WERI-Rb-1 (cell line): ENCODE measurements around the gene FRMD4A.

Experiments used
- DNase-seq: peaks from one replicate; pipeline ENCODE4 v3.0.0-alpha.2; 2020
- H3K27ac ChIP-seq: fragments of 250-450 bp; sonication (Bioruptor Pico); 2 replicates; pipeline ENCODE4 v1.5.1; 2020; ENCODE audit warnings: mild to moderate bottlenecking, moderate library complexity
- H3K27me3 ChIP-seq: fragments of 250-450 bp; sonication (Bioruptor Pico); 2 replicates; pipeline ENCODE4 v1.5.1; 2021; ENCODE audit warnings: mild to moderate bottlenecking, low read depth, moderate library complexity; ENCODE audit not compliant: insufficient read depth, severe bottlenecking
- H3K36me3 ChIP-seq: fragments of 250-450 bp; sonication (Bioruptor Pico); 2 replicates; pipeline ENCODE4 v1.5.1; 2020; ENCODE audit warnings: mild to moderate bottlenecking, moderate library complexity
- H3K4me3 ChIP-seq: 2 replicates; pipeline ENCODE4 v1.5.1; 2011; ENCODE audit warnings: low read depth, mild to moderate bottlenecking, control low read depth, low read length
- H3K9me3 ChIP-seq: fragments of 250-450 bp; sonication (Bioruptor Pico); 2 replicates; pipeline ENCODE4 v1.5.1; 2021; ENCODE audit warnings: mild to moderate bottlenecking, moderate library complexity; ENCODE audit not compliant: severe bottlenecking
- TF ChIP-seq, protein P1 (sequence below): IDR thresholded peaks from 2 replicates; pipeline ENCODE4 v1.5.1; 2011; ENCODE audit warnings: low read depth, mild to moderate bottlenecking, control low read depth, inconsistent platforms, low read length

FRMD4A gene

DNA sequence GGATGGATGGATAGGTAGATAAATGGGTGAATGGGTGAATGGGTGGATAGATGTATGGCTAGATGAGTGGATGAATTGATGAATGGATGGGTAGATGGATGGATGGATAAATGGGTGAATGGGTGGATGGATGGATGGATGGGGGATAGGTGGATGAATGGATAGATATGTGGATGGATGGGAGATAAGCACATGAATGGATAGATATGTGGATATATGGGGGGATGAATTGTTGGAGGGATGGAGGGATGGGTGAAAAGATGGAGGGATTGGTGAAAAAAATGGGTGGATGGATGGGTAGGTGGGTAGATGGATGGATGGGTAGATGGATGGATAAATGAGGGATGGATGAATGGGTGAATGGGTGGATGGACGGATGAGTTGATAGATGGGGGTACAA is 196.4 kb downstream of the FRMD4A start:
- DNase-seq = no peak
- Histone ChIP-seq H3K36me3 (no peaks in the 10 kb centered on the region), H3K27me3 (no peaks in the 10 kb centered on the region), H3K9me3 (no peaks in the 10 kb centered on the region), H3K27ac (no peak overlapping the region), H3K4me3 (no peak overlapping the region)
- TF ChIP-seq, protein P1, sequence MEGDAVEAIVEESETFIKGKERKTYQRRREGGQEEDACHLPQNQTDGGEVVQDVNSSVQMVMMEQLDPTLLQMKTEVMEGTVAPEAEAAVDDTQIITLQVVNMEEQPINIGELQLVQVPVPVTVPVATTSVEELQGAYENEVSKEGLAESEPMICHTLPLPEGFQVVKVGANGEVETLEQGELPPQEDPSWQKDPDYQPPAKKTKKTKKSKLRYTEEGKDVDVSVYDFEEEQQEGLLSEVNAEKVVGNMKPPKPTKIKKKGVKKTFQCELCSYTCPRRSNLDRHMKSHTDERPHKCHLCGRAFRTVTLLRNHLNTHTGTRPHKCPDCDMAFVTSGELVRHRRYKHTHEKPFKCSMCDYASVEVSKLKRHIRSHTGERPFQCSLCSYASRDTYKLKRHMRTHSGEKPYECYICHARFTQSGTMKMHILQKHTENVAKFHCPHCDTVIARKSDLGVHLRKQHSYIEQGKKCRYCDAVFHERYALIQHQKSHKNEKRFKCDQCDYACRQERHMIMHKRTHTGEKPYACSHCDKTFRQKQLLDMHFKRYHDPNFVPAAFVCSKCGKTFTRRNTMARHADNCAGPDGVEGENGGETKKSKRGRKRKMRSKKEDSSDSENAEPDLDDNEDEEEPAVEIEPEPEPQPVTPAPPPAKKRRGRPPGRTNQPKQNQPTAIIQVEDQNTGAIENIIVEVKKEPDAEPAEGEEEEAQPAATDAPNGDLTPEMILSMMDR = no peak

- H3K27me3 ChIP-seq = no peaks in the 10 kb centered on the region
- DNase-seq = no peak
- TF ChIP-seq, protein P1 = no peak
Observed at GRCh38 chr10:14131261-14131960, 199.3 kb downstream of the FRMD4A start.

GRCh38 chr10:14129770-14130169 is 201.0 kb downstream of the FRMD4A start:
- TF ChIP-seq, protein P1 = no peak
- Histone ChIP-seq H3K27ac (no peak overlapping the region), H3K4me3 (no peak overlapping the region), H3K9me3 (no peaks in the 10 kb centered on the region), H3K36me3 (no peaks in the 10 kb centered on the region), H3K27me3 (no peaks in the 10 kb centered on the region)
- no peak for DNase-seq

More at GRCh38 chr10:14131261-14131960, 199.3 kb downstream of the FRMD4A start:
- H3K36me3 ChIP-seq = no peaks in the 10 kb centered on the region
- H3K4me3 ChIP-seq = no peak overlapping the region
- no peaks in the 10 kb centered on the region for H3K9me3 ChIP-seq
- no peak overlapping the region for H3K27ac ChIP-seq

GRCh38 chr10:14128519-14128918 is 202.2 kb downstream of the FRMD4A start:
- H3K4me3 ChIP-seq = no peak overlapping the region
- no peak overlapping the region for H3K27ac ChIP-seq
- no peaks in the 10 kb centered on the region for H3K9me3 ChIP-seq
- H3K27me3 ChIP-seq = no peaks in the 10 kb centered on the region
- no peaks in the 10 kb centered on the region for H3K36me3 ChIP-seq
- no peak for DNase-seq
- TF ChIP-seq, protein P1 = no peak

- Histone ChIP-seq H3K9me3 (no peaks in the 10 kb centered on the region), H3K27ac (no peak overlapping the region), H3K36me3 (no peaks in the 10 kb centered on the region), H3K27me3 (no peaks in the 10 kb centered on the region), H3K4me3 (no peak overlapping the region)
- DNase-seq = no peak
- TF ChIP-seq, protein P1 = no peak
Observed at GRCh38 chr10:14126697-14127440, 203.9 kb downstream of the FRMD4A start.
